PFSK-1 (cell line): ENCODE measurements around the gene NKRF.

Experiments
- FOXP2 ChIP-seq: optimal IDR thresholded peaks from 2 replicates; pipeline ENCODE3; 2011; ENCODE audit warnings: borderline replicate concordance, control low read depth, inconsistent platforms; ENCODE audit not compliant: insufficient read depth; ENCODE audit errors: extremely low read length, extremely low read depth
- POLR2AphosphoS5 ChIP-seq: IDR thresholded peaks from 2 replicates; pipeline ENCODE4 v1.6.1; 2012; ENCODE audit warnings: low read depth, mild to moderate bottlenecking, control low read depth, low read length, moderate library complexity
- SIN3A ChIP-seq: IDR thresholded peaks from 2 replicates; pipeline ENCODE4 v1.6.1; 2012; ENCODE audit warnings: mild to moderate bottlenecking, low read length, moderate library complexity, borderline replicate concordance; ENCODE audit not compliant: insufficient read depth
- TAF1 ChIP-seq: IDR thresholded peaks from 2 replicates; pipeline ENCODE4 v1.6.1; 2012; ENCODE audit warnings: low read length, control low read depth, borderline replicate concordance; ENCODE audit not compliant: insufficient read depth
- TF ChIP-seq, protein P1 (sequence below), 2 experiments: IDR thresholded peaks; 2 replicates each; pipeline versions ENCODE4 v1.6.1 to v1.8.0; 2011 to 2012; ENCODE audit warnings: low read depth in 2 of 2, low read length in 2 of 2, control low read depth in 1 of 2, inconsistent platforms in 1 of 2, mild to moderate bottlenecking in 1 of 2, moderate library complexity in 1 of 2; ENCODE audit not compliant: insufficient read depth in 1 of 2

NKRF gene

GRCh38 chrX:119617517-119618164 lies 11.4 kb upstream of the NKRF start:
- TF ChIP-seq, protein P1, sequence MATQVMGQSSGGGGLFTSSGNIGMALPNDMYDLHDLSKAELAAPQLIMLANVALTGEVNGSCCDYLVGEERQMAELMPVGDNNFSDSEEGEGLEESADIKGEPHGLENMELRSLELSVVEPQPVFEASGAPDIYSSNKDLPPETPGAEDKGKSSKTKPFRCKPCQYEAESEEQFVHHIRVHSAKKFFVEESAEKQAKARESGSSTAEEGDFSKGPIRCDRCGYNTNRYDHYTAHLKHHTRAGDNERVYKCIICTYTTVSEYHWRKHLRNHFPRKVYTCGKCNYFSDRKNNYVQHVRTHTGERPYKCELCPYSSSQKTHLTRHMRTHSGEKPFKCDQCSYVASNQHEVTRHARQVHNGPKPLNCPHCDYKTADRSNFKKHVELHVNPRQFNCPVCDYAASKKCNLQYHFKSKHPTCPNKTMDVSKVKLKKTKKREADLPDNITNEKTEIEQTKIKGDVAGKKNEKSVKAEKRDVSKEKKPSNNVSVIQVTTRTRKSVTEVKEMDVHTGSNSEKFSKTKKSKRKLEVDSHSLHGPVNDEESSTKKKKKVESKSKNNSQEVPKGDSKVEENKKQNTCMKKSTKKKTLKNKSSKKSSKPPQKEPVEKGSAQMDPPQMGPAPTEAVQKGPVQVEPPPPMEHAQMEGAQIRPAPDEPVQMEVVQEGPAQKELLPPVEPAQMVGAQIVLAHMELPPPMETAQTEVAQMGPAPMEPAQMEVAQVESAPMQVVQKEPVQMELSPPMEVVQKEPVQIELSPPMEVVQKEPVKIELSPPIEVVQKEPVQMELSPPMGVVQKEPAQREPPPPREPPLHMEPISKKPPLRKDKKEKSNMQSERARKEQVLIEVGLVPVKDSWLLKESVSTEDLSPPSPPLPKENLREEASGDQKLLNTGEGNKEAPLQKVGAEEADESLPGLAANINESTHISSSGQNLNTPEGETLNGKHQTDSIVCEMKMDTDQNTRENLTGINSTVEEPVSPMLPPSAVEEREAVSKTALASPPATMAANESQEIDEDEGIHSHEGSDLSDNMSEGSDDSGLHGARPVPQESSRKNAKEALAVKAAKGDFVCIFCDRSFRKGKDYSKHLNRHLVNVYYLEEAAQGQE (IDR thresholded peaks at IDR 0.05; ENCODE audit: insufficient read depth in 1 of 2, low read depth in 2 of 2, low read length in 2 of 2), result no peak
- no peak for TF ChIP-seq POLR2AphosphoS5
- TF ChIP-seq SIN3A, result no peak
- TF ChIP-seq TAF1, result no peak
- no peak for TF ChIP-seq FOXP2

GRCh38 chrX:119614776-119615175 lies 8.6 kb upstream of the NKRF start:
- TF ChIP-seq SIN3A, result no peak
- TF ChIP-seq POLR2AphosphoS5, result no peak
- no peak for TF ChIP-seq FOXP2
- TF ChIP-seq, protein P1 (IDR thresholded peaks at IDR 0.05; ENCODE audit: insufficient read depth in 1 of 2, low read depth in 2 of 2, low read length in 2 of 2), result no peak
- no peak for TF ChIP-seq TAF1

GRCh38 chrX:119607018-119607389 lies 780 bp upstream of the NKRF start:
- TF ChIP-seq TAF1, result no peak
- TF ChIP-seq FOXP2, result no peak
- no peak for TF ChIP-seq POLR2AphosphoS5
- no peak for TF ChIP-seq SIN3A
- TF ChIP-seq, protein P1 (IDR thresholded peaks at IDR 0.05; ENCODE audit: insufficient read depth in 1 of 2, low read depth in 2 of 2, low read length in 2 of 2), result no peak

DNA sequence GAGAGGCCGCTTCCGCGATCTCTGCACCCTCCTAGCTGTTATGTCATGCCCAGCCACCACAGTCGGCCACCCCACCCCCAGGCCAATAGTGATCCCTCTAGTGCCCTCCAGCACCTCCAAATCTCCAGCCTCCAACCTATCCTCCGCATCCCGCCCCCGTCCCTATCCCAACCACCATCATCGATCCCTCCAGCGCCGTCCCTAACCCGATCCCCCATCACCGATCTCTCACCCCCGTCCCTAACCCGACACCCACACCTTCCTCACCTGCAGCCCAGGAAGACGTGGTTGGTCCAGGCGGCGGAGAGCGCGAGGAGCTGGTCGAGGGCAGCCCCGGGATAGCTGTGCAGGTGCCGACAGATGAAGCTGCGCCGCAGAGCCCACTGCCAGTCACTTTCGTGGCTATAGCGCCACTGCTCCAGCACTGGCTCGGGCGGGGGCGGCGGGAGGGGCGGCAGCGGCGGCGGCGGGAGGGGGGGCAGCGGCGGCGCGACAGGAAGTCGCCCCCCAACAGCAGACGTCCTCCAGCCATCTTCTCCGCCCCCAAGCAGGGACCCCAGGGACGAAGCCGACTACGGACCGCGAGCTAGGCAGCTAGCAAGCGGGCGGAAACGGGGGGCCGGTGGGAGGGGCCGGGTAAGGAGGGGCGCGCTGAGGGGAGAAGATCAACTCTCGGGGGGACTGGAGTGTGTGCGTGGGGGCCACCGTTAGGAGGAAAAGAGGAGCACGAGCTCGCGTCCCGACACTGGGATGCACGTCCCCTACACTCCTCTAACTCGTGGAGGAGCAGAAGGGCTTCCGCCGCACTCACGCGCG lies 552 bp downstream of the NKRF start:
- no peak for TF ChIP-seq TAF1
- TF ChIP-seq SIN3A, result no peak
- TF ChIP-seq, protein P1 (IDR thresholded peaks at IDR 0.05; ENCODE audit: insufficient read depth in 1 of 2, low read depth in 2 of 2, low read length in 2 of 2), result no peak
- no peak for TF ChIP-seq FOXP2
- TF ChIP-seq POLR2AphosphoS5, result no peak
